Right atrium auricular region (tissue), 2 donors: Measurements from ENCODE around the gene PNPLA6. TPM values are rescaled to one million over a fixed set of nuclear protein-coding genes. Genes with fewer than 3 reads are reported as not detected.

ENCODE experiments used
- DNase-seq: peaks from one replicate; pipeline ENCODE4 v3.0.0-alpha.2; 2019; ENCODE audit warnings: low spot score
- H3K27ac ChIP-seq, 2 donors: fragments of 200-600 bp; sonication (generic); 1 replicate in 1 of 2; 2 replicates in 1 of 2; pipeline ENCODE4 v1.5.1; 2016 to 2019
- H3K27me3 ChIP-seq, 2 donors: fragments of 200-600 bp; sonication (generic); one replicate each; pipeline versions ENCODE4 v1.5.1 to v1.6.0; 2017 to 2019
- H3K36me3 ChIP-seq: fragments of 200-600 bp; sonication (generic); one replicate; pipeline ENCODE4 v1.5.1; 2016
- H3K4me1 ChIP-seq, 2 donors: fragments of 200-600 bp; sonication (generic); one replicate each; pipeline versions ENCODE4 v1.5.1 to v1.6.0; 2017 to 2019
- H3K4me3 ChIP-seq, 2 donors: fragments of 200-600 bp; sonication (generic); 1 replicate in 1 of 2; 2 replicates in 1 of 2; pipeline ENCODE4 v1.5.1; 2017 to 2019; ENCODE audit warnings: mild to moderate bottlenecking in 1 of 2, moderate library complexity in 1 of 2
- H3K9me3 ChIP-seq, 2 donors: fragments of 200-600 bp; sonication (generic); one replicate each; pipeline ENCODE4 v1.5.1; 2019
- CTCF ChIP-seq, 2 donors: fragments of 200-600 bp; sonication (generic); IDR thresholded peaks; one replicate each; pipeline ENCODE4 v1.5.1; 2019; ENCODE audit warnings: antibody characterized with exemption in 2 of 2
- total RNA-seq, 2 donors: library from RNA; depleted of rRNA; stranded (reverse); fragments of >200 nt; gene quantifications; one replicate each; pipeline ENCODE4 v1.1.0, GENCODE V29; 2016

PNPLA6 gene
- total RNA-seq, 2 donors from 2014 or later = 45.3 to 70.6 TPM

- Histone ChIP-seq H3K4me1 (no peaks in the 10 kb centered on the region), H3K27ac (no peak overlapping the region), H3K27me3 (no peaks in the 10 kb centered on the region), H3K9me3 (no peaks in the 10 kb centered on the region), H3K36me3 (no peaks in the 10 kb centered on the region), H3K4me3 (no peak overlapping the region)
- TF ChIP-seq CTCF (IDR thresholded peaks at IDR 0.05) = no peak
- no peak for DNase-seq
These were observed 67.5 kb downstream of the PNPLA6 start for GRCh38 chr19:7602935-7603497.

GRCh38 chr19:7603919-7604318 lies 68.4 kb downstream of the PNPLA6 start:
- no peak for TF ChIP-seq CTCF (IDR thresholded peaks at IDR 0.05)
- H3K36me3 ChIP-seq = no peaks in the 10 kb centered on the region
- DNase-seq = no peak
- H3K27ac ChIP-seq = no peak overlapping the region
- H3K9me3 ChIP-seq = no peaks in the 10 kb centered on the region
- H3K27me3 ChIP-seq = no peaks in the 10 kb centered on the region
- no peak overlapping the region for H3K4me3 ChIP-seq
- no peaks in the 10 kb centered on the region for H3K4me1 ChIP-seq

GRCh38 chr19:7605490-7606222 lies 70.1 kb downstream of the PNPLA6 start:
- no peaks in the 10 kb centered on the region for H3K4me1 ChIP-seq
- DNase-seq = no peak
- no peaks in the 10 kb centered on the region for H3K36me3 ChIP-seq
- no peak for TF ChIP-seq CTCF (IDR thresholded peaks at IDR 0.05)
- H3K9me3 ChIP-seq = no peaks in the 10 kb centered on the region
- no peak overlapping the region for H3K4me3 ChIP-seq
- no peak overlapping the region for H3K27ac ChIP-seq
- no peaks in the 10 kb centered on the region for H3K27me3 ChIP-seq

GRCh38 chr19:7606289-7606688 lies 70.8 kb downstream of the PNPLA6 start:
- H3K27me3 ChIP-seq = no peaks in the 10 kb centered on the region

GRCh38 chr19:7607212-7607873 lies 71.8 kb downstream of the PNPLA6 start:
- no peaks in the 10 kb centered on the region for H3K27me3 ChIP-seq
- no peaks in the 10 kb centered on the region for H3K4me1 ChIP-seq
- H3K27ac ChIP-seq = no peak overlapping the region
- no peak overlapping the region for H3K4me3 ChIP-seq
- TF ChIP-seq CTCF (IDR thresholded peaks at IDR 0.05) = no peak
- no peaks in the 10 kb centered on the region for H3K9me3 ChIP-seq
- no peaks in the 10 kb centered on the region for H3K36me3 ChIP-seq
- DNase-seq = no peak

More at GRCh38 chr19:7606289-7606688, 70.8 kb downstream of the PNPLA6 start:
- H3K27ac ChIP-seq = no peak overlapping the region
- no peak overlapping the region for H3K4me3 ChIP-seq
- no peak for TF ChIP-seq CTCF (IDR thresholded peaks at IDR 0.05)
- H3K9me3 ChIP-seq = no peaks in the 10 kb centered on the region
- no peaks in the 10 kb centered on the region for H3K36me3 ChIP-seq
- DNase-seq = no peak
- H3K4me1 ChIP-seq = no peaks in the 10 kb centered on the region
